Vagina (tissue), 2 donors: Measurements from ENCODE around the gene CASP10. TPM values are rescaled to one million over a fixed set of nuclear protein-coding genes. Genes with fewer than 3 reads are reported as not detected.

Experiments used
- DNase-seq, 2 donors: peaks; one replicate each; pipeline ENCODE4 v3.0.0-alpha.2; 2017; ENCODE audit errors: extremely low spot score in 2 of 2
- H3K27ac ChIP-seq: fragments of 200-600 bp; sonication (generic); one replicate; pipeline ENCODE4 v1.5.1; 2019
- H3K27me3 ChIP-seq: fragments of 200-600 bp; sonication (generic); one replicate; pipeline ENCODE4 v1.5.1; 2019
- H3K36me3 ChIP-seq, 2 donors: fragments of 200-600 bp; sonication (generic); one replicate each; pipeline ENCODE4 v1.5.1; 2017 to 2019
- H3K4me1 ChIP-seq: fragments of 200-600 bp; sonication (generic); one replicate; pipeline ENCODE4 v1.5.1; 2019
- H3K4me3 ChIP-seq, 2 donors: fragments of 200-600 bp; sonication (generic); 1 replicate in 1 of 2; 2 replicates in 1 of 2; pipeline ENCODE4 v1.5.1; 2016 to 2019
- H3K9me3 ChIP-seq: fragments of 200-600 bp; sonication (generic); one replicate; pipeline ENCODE4 v1.5.1; 2019
- CTCF ChIP-seq, 3 experiments: fragments of 450-650 bp in 2 of 3; fragments of 200-600 bp in 1 of 3; sonication (generic) in 1 of 3; IDR thresholded peaks; one replicate each; pipeline ENCODE4 v1.5.1; 2017 to 2019; ENCODE audit warnings: antibody characterized with exemption in 3 of 3, mild to moderate bottlenecking in 2 of 3, moderate library complexity in 2 of 3
- POLR2A ChIP-seq, 2 donors: fragments of 450-650 bp; IDR thresholded peaks; one replicate each; pipeline ENCODE4 v1.6.1; 2017; ENCODE audit warnings: antibody characterized with exemption in 2 of 2, mild to moderate bottlenecking in 2 of 2, moderate library complexity in 2 of 2
- POLR2AphosphoS5 ChIP-seq, 2 donors: sonication (generic); formaldehyde crosslinking; IDR thresholded peaks; one replicate each; pipeline ENCODE4 v1.9.0; 2017; ENCODE audit warnings: antibody characterized with exemption in 2 of 2, mild to moderate bottlenecking in 2 of 2, low read depth in 1 of 2; ENCODE audit not compliant: insufficient read depth in 1 of 2
- intact Hi-C: fragments of 100-400 bp; cut with DNase I; formaldehyde crosslinking; loops from one replicate; pipeline ENCODE4 v1.15.1; 2023
- total RNA-seq: library from RNA; depleted of rRNA; stranded (reverse); fragments of >200 nt; gene quantifications from one replicate; pipeline ENCODE4 v1.2.3, GENCODE V29; 2016

CASP10 gene
- total RNA-seq, 1 donor from 2014 or later: 8.3 TPM

- DNase-seq: no peak
- Histone ChIP-seq H3K36me3 (peaks cover 0 to 4% of the 10 kb centered on the region in 2 donors), H3K4me1 (no peaks in the 10 kb centered on the region), H3K9me3 (no peaks in the 10 kb centered on the region), H3K27ac (no peak overlapping the region), H3K4me3 (no peak overlapping the region), H3K27me3 (no peaks in the 10 kb centered on the region)
- TF ChIP-seq CTCF (IDR thresholded peaks at IDR 0.05) (no peak), POLR2AphosphoS5 (IDR thresholded peaks at IDR 0.05; ENCODE audit: insufficient read depth in 1 of 2, low read depth in 1 of 2) (no peak), POLR2A (IDR thresholded peaks at IDR 0.05) (no peak)
- intact Hi-C loops: loop anchor here (10.0 kb wide), 1 partner anchor 267 kb away; no protein-coding TSS in a partner anchor
Observed at GRCh38 chr2:201171259-201171814, 11.6 kb upstream of the CASP10 start.

- Histone ChIP-seq H3K27ac (no peak overlapping the region), H3K36me3 (no peaks in the 10 kb centered on the region), H3K9me3 (no peaks in the 10 kb centered on the region), H3K4me3 (no peak overlapping the region), H3K27me3 (no peaks in the 10 kb centered on the region), H3K4me1 (no peaks in the 10 kb centered on the region)
- intact Hi-C loops: loop anchor here (10.0 kb wide), 1 partner anchor 267 kb away; no protein-coding TSS in a partner anchor
- DNase-seq: no peak
- no peak for TF ChIP-seq POLR2AphosphoS5 (IDR thresholded peaks at IDR 0.05; ENCODE audit: insufficient read depth in 1 of 2, low read depth in 1 of 2)
- no peak for TF ChIP-seq CTCF (IDR thresholded peaks at IDR 0.05)
- TF ChIP-seq POLR2A (IDR thresholded peaks at IDR 0.05): no peak
Observed at GRCh38 chr2:201172279-201172678, 10.7 kb upstream of the CASP10 start.

- H3K9me3 ChIP-seq: no peaks in the 10 kb centered on the region
- no peak for DNase-seq
- no peak overlapping the region for H3K27ac ChIP-seq
- intact Hi-C loops: loop anchor here (10.0 kb wide), 1 partner anchor 270 kb away; no protein-coding TSS in a partner anchor
- no peaks in the 10 kb centered on the region for H3K36me3 ChIP-seq
- TF ChIP-seq POLR2AphosphoS5 (IDR thresholded peaks at IDR 0.05; ENCODE audit: insufficient read depth in 1 of 2, low read depth in 1 of 2): no peak
- TF ChIP-seq POLR2A (IDR thresholded peaks at IDR 0.05): no peak
- no peak for TF ChIP-seq CTCF (IDR thresholded peaks at IDR 0.05)
- no peaks in the 10 kb centered on the region for H3K27me3 ChIP-seq
- no peak overlapping the region for H3K4me3 ChIP-seq
- H3K4me1 ChIP-seq: no peaks in the 10 kb centered on the region
Observed at GRCh38 chr2:201174687-201175086, 8.3 kb upstream of the CASP10 start.

- no peak for DNase-seq
- no peaks in the 10 kb centered on the region for H3K36me3 ChIP-seq
- no peaks in the 10 kb centered on the region for H3K9me3 ChIP-seq
- no peak for TF ChIP-seq POLR2AphosphoS5 (IDR thresholded peaks at IDR 0.05; ENCODE audit: insufficient read depth in 1 of 2, low read depth in 1 of 2)
- TF ChIP-seq POLR2A (IDR thresholded peaks at IDR 0.05): no peak
- no peak for TF ChIP-seq CTCF (IDR thresholded peaks at IDR 0.05)
- no peaks in the 10 kb centered on the region for H3K4me1 ChIP-seq
- H3K4me3 ChIP-seq: no peak overlapping the region
- H3K27ac ChIP-seq: no peak overlapping the region
- no peaks in the 10 kb centered on the region for H3K27me3 ChIP-seq
- intact Hi-C loops: loop anchor here (10.0 kb wide), 1 partner anchor 271 kb away; no protein-coding TSS in a partner anchor
Observed at GRCh38 chr2:201176081-201176481, 6.9 kb upstream of the CASP10 start.

- Histone ChIP-seq H3K27me3 (no peaks in the 10 kb centered on the region), H3K27ac (no peak overlapping the region), H3K36me3 (no peaks in the 10 kb centered on the region), H3K4me1 (peaks cover 17% of the 10 kb centered on the region), H3K4me3 (no peak overlapping the region), H3K9me3 (no peaks in the 10 kb centered on the region)
- TF ChIP-seq POLR2A (IDR thresholded peaks at IDR 0.05) (no peak), POLR2AphosphoS5 (IDR thresholded peaks at IDR 0.05; ENCODE audit: insufficient read depth in 1 of 2, low read depth in 1 of 2) (no peak), CTCF (IDR thresholded peaks at IDR 0.05) (no peak)
- DNase-seq: no peak
- intact Hi-C loops: no loop called here
Observed at GRCh38 chr2:201180010-201180409, 2.9 kb upstream of the CASP10 start.
